Vagina (tissue), 2 donors: ENCODE results near the gene GALNT17. TPM values are rescaled to one million over a fixed set of nuclear protein-coding genes. Genes with fewer than 3 reads are reported as not detected.

Source experiments
- DNase-seq, 2 donors: peaks; one replicate each; pipeline ENCODE4 v3.0.0-alpha.2; 2017; ENCODE audit errors: extremely low spot score in 2 of 2
- H3K27ac ChIP-seq: fragments of 200-600 bp; sonication (generic); one replicate; pipeline ENCODE4 v1.5.1; 2019
- H3K27me3 ChIP-seq: fragments of 200-600 bp; sonication (generic); one replicate; pipeline ENCODE4 v1.5.1; 2019
- H3K36me3 ChIP-seq, 2 donors: fragments of 200-600 bp; sonication (generic); one replicate each; pipeline ENCODE4 v1.5.1; 2017 to 2019
- H3K4me1 ChIP-seq: fragments of 200-600 bp; sonication (generic); one replicate; pipeline ENCODE4 v1.5.1; 2019
- H3K4me3 ChIP-seq, 2 donors: fragments of 200-600 bp; sonication (generic); 1 replicate in 1 of 2; 2 replicates in 1 of 2; pipeline ENCODE4 v1.5.1; 2016 to 2019
- H3K9me3 ChIP-seq: fragments of 200-600 bp; sonication (generic); one replicate; pipeline ENCODE4 v1.5.1; 2019
- CTCF ChIP-seq, 3 experiments: fragments of 450-650 bp in 2 of 3; fragments of 200-600 bp in 1 of 3; sonication (generic) in 1 of 3; IDR thresholded peaks; one replicate each; pipeline ENCODE4 v1.5.1; 2017 to 2019; ENCODE audit warnings: antibody characterized with exemption in 3 of 3, mild to moderate bottlenecking in 2 of 3, moderate library complexity in 2 of 3
- POLR2A ChIP-seq, 2 donors: fragments of 450-650 bp; IDR thresholded peaks; one replicate each; pipeline ENCODE4 v1.6.1; 2017; ENCODE audit warnings: antibody characterized with exemption in 2 of 2, mild to moderate bottlenecking in 2 of 2, moderate library complexity in 2 of 2
- POLR2AphosphoS5 ChIP-seq, 2 donors: sonication (generic); formaldehyde crosslinking; IDR thresholded peaks; one replicate each; pipeline ENCODE4 v1.9.0; 2017; ENCODE audit warnings: antibody characterized with exemption in 2 of 2, mild to moderate bottlenecking in 2 of 2, low read depth in 1 of 2; ENCODE audit not compliant: insufficient read depth in 1 of 2
- intact Hi-C: fragments of 100-400 bp; cut with DNase I; formaldehyde crosslinking; loops from one replicate; pipeline ENCODE4 v1.15.1; 2023
- total RNA-seq: library from RNA; depleted of rRNA; stranded (reverse); fragments of >200 nt; gene quantifications from one replicate; pipeline ENCODE4 v1.2.3, GENCODE V29; 2016

GALNT17 gene
- total RNA-seq, 1 donor from 2014 or later: 3.9 TPM

GRCh38 chr7:71444130-71444529, 312.2 kb downstream of the GALNT17 start:
- DNase-seq: no peak
- intact Hi-C loops: no loop called here
- no peaks in the 10 kb centered on the region for H3K36me3 ChIP-seq
- H3K27me3 ChIP-seq: no peaks in the 10 kb centered on the region
- no peak overlapping the region for H3K4me3 ChIP-seq
- no peaks in the 10 kb centered on the region for H3K4me1 ChIP-seq
- TF ChIP-seq CTCF (IDR thresholded peaks at IDR 0.05): no peak
- no peak for TF ChIP-seq POLR2AphosphoS5 (IDR thresholded peaks at IDR 0.05; ENCODE audit: insufficient read depth in 1 of 2, low read depth in 1 of 2)
- no peak for TF ChIP-seq POLR2A (IDR thresholded peaks at IDR 0.05)
- no peak overlapping the region for H3K27ac ChIP-seq
- no peaks in the 10 kb centered on the region for H3K9me3 ChIP-seq

GRCh38 chr7:71453630-71454029, 321.7 kb downstream of the GALNT17 start:
- Histone ChIP-seq H3K4me3 (no peak overlapping the region), H3K4me1 (no peaks in the 10 kb centered on the region), H3K27ac (no peak overlapping the region), H3K9me3 (no peaks in the 10 kb centered on the region), H3K27me3 (no peaks in the 10 kb centered on the region), H3K36me3 (no peaks in the 10 kb centered on the region)
- no peak for DNase-seq
- no peak for TF ChIP-seq CTCF (IDR thresholded peaks at IDR 0.05)
- no peak for TF ChIP-seq POLR2A (IDR thresholded peaks at IDR 0.05)
- TF ChIP-seq POLR2AphosphoS5 (IDR thresholded peaks at IDR 0.05; ENCODE audit: insufficient read depth in 1 of 2, low read depth in 1 of 2): no peak
- intact Hi-C loops: no loop called here

GRCh38 chr7:71454981-71455380, 323.0 kb downstream of the GALNT17 start:
- no peaks in the 10 kb centered on the region for H3K9me3 ChIP-seq
- TF ChIP-seq POLR2AphosphoS5 (IDR thresholded peaks at IDR 0.05; ENCODE audit: insufficient read depth in 1 of 2, low read depth in 1 of 2): no peak

GRCh38 chr7:71457021-71457420, 325.1 kb downstream of the GALNT17 start:
- H3K27me3 ChIP-seq: no peaks in the 10 kb centered on the region
- no peaks in the 10 kb centered on the region for H3K9me3 ChIP-seq
- TF ChIP-seq POLR2AphosphoS5 (IDR thresholded peaks at IDR 0.05; ENCODE audit: insufficient read depth in 1 of 2, low read depth in 1 of 2): no peak
- no peak for TF ChIP-seq CTCF (IDR thresholded peaks at IDR 0.05)
- no peak for TF ChIP-seq POLR2A (IDR thresholded peaks at IDR 0.05)
- no peak overlapping the region for H3K27ac ChIP-seq
- no peak overlapping the region for H3K4me3 ChIP-seq
- no peaks in the 10 kb centered on the region for H3K4me1 ChIP-seq
- intact Hi-C loops: no loop called here
- no peaks in the 10 kb centered on the region for H3K36me3 ChIP-seq
- DNase-seq: no peak

More at GRCh38 chr7:71454981-71455380, 323.0 kb downstream of the GALNT17 start:
- Histone ChIP-seq H3K36me3 (no peaks in the 10 kb centered on the region), H3K4me3 (no peak overlapping the region), H3K27ac (no peak overlapping the region), H3K4me1 (no peaks in the 10 kb centered on the region), H3K27me3 (no peaks in the 10 kb centered on the region)
- no peak for DNase-seq
- intact Hi-C loops: no loop called here

- H3K27ac ChIP-seq: no peak overlapping the region
- no peak for DNase-seq
- no peaks in the 10 kb centered on the region for H3K9me3 ChIP-seq
- H3K27me3 ChIP-seq: no peaks in the 10 kb centered on the region
- no peaks in the 10 kb centered on the region for H3K4me1 ChIP-seq
- no peaks in the 10 kb centered on the region for H3K36me3 ChIP-seq
- no peak overlapping the region for H3K4me3 ChIP-seq
- intact Hi-C loops: no loop called here
- TF ChIP-seq CTCF (IDR thresholded peaks at IDR 0.05): no peak
- no peak for TF ChIP-seq POLR2A (IDR thresholded peaks at IDR 0.05)
- TF ChIP-seq POLR2AphosphoS5 (IDR thresholded peaks at IDR 0.05; ENCODE audit: insufficient read depth in 1 of 2, low read depth in 1 of 2): no peak
Observed at GRCh38 chr7:71457846-71458590, 326.1 kb downstream of the GALNT17 start.
